Liver (tissue), 9 donors: ENCODE results near the gene SRRM1. TPM values are rescaled to one million over a fixed set of nuclear protein-coding genes. Genes with fewer than 3 reads are reported as not detected.

Experiments used
- DNase-seq: peaks from one replicate; pipeline ENCODE4 v3.0.0-alpha.2; 2017; ENCODE audit warnings: low spot score
- H3K27ac ChIP-seq, 2 donors: one replicate each; pipeline ENCODE4 v1.7.0; 2013; ENCODE audit warnings: inconsistent platforms in 2 of 2, low read length in 2 of 2, control low read depth in 1 of 2, low read depth in 1 of 2, mild to moderate bottlenecking in 1 of 2
- H3K27me3 ChIP-seq, 4 donors: one replicate each; pipeline versions ENCODE4 v1.6.1 to v1.7.0; 2013; ENCODE audit warnings: low read length in 3 of 4, inconsistent platforms in 1 of 4, mild to moderate bottlenecking in 1 of 4, moderate library complexity in 1 of 4; ENCODE audit not compliant: control insufficient read depth in 4 of 4, insufficient read depth in 4 of 4
- H3K36me3 ChIP-seq, 4 donors: one replicate each; pipeline versions ENCODE4 v1.6.1 to v1.7.0; 2013; ENCODE audit warnings: low read length in 3 of 4, mild to moderate bottlenecking in 3 of 4, low read depth in 1 of 4, moderate library complexity in 1 of 4; ENCODE audit not compliant: control insufficient read depth in 4 of 4, insufficient read depth in 3 of 4
- H3K4me1 ChIP-seq, 4 donors: one replicate each; pipeline versions ENCODE4 v1.6.1 to v1.7.0; 2013; ENCODE audit warnings: low read length in 3 of 4, mild to moderate bottlenecking in 3 of 4, moderate library complexity in 1 of 4; ENCODE audit not compliant: control insufficient read depth in 4 of 4, insufficient read depth in 4 of 4
- H3K4me3 ChIP-seq, 3 donors: one replicate each; pipeline versions ENCODE4 v1.6.1 to v1.7.0; 2013; ENCODE audit warnings: low read length in 3 of 3, control low read depth in 1 of 3, low read depth in 1 of 3, mild to moderate bottlenecking in 1 of 3
- H3K9ac ChIP-seq, 2 donors: one replicate each; pipeline ENCODE4 v1.7.0; 2013; ENCODE audit warnings: low read length in 2 of 2, mild to moderate bottlenecking in 2 of 2, moderate library complexity in 2 of 2, control low read depth in 1 of 2, low read depth in 1 of 2
- H3K9me3 ChIP-seq, 4 donors: one replicate each; pipeline versions ENCODE4 v1.6.1 to v1.7.0; 2013; ENCODE audit warnings: low read length in 3 of 4; ENCODE audit not compliant: control insufficient read depth in 4 of 4
- ATF3 ChIP-seq: IDR thresholded peaks from 2 replicates; pipeline ENCODE4 v1.6.1; 2016; ENCODE audit warnings: antibody characterized with exemption
- CTCF ChIP-seq: fragments of 150-350 bp; IDR thresholded peaks from 2 replicates; pipeline ENCODE4 v1.5.1; 2017; ENCODE audit warnings: improper control_type of control experiment, low read depth, low read length; ENCODE audit not compliant: missing input control
- EGR1 ChIP-seq, 2 donors: IDR thresholded peaks; 2 replicates each; pipeline ENCODE4 v1.6.1; 2016 to 2018; ENCODE audit warnings: antibody characterized with exemption in 2 of 2, low read depth in 2 of 2
- FOXA1 ChIP-seq: IDR thresholded peaks from 2 replicates; pipeline ENCODE4 v1.6.1; 2016; ENCODE audit warnings: antibody characterized with exemption
- FOXA2 ChIP-seq: IDR thresholded peaks from 2 replicates; pipeline ENCODE4 v1.6.1; 2016; ENCODE audit warnings: antibody characterized with exemption
- GABPA ChIP-seq, 2 donors: IDR thresholded peaks in 1 of 2; conservative IDR thresholded peaks in 1 of 2; 2 replicates each; pipeline ENCODE4 v1.6.1; 2016; ENCODE audit warnings: antibody characterized with exemption in 2 of 2, mild to moderate bottlenecking in 1 of 2, moderate library complexity in 1 of 2
- HNF4A ChIP-seq, 2 donors: conservative IDR thresholded peaks; 2 replicates each; pipeline ENCODE4 v1.6.1; 2016; ENCODE audit warnings: antibody characterized with exemption in 2 of 2, mild to moderate bottlenecking in 2 of 2
- HNF4G ChIP-seq: IDR thresholded peaks from 2 replicates; pipeline ENCODE4 v1.6.1; 2016; ENCODE audit warnings: antibody characterized with exemption
- JUND ChIP-seq, 2 donors: IDR thresholded peaks; 2 replicates each; pipeline ENCODE4 v1.6.1; 2016; ENCODE audit warnings: antibody characterized with exemption in 2 of 2
- MAX ChIP-seq: IDR thresholded peaks from 2 replicates; pipeline ENCODE4 v1.6.1; 2016; ENCODE audit warnings: antibody characterized with exemption
- NR2F2 ChIP-seq: IDR thresholded peaks from 2 replicates; pipeline ENCODE4 v1.6.1; 2016; ENCODE audit warnings: antibody characterized with exemption
- RAD21 ChIP-seq, 2 donors: IDR thresholded peaks; 2 replicates each; pipeline ENCODE4 v1.6.1; 2016; ENCODE audit warnings: antibody characterized with exemption in 2 of 2, mild to moderate bottlenecking in 2 of 2
- REST ChIP-seq: IDR thresholded peaks from 2 replicates; pipeline ENCODE4 v1.6.1; 2016; ENCODE audit warnings: antibody characterized with exemption, mild to moderate bottlenecking
- RXRA ChIP-seq, 2 donors: IDR thresholded peaks; 2 replicates each; pipeline ENCODE4 v1.6.1; 2017 to 2018; ENCODE audit warnings: antibody characterized with exemption in 2 of 2, mild to moderate bottlenecking in 1 of 2
- SP1 ChIP-seq: IDR thresholded peaks from 2 replicates; pipeline ENCODE4 v1.6.1; 2018; ENCODE audit warnings: antibody characterized with exemption, mild to moderate bottlenecking
- TAF1 ChIP-seq: conservative IDR thresholded peaks from 2 replicates; pipeline ENCODE4 v1.6.1; 2016; ENCODE audit warnings: antibody characterized with exemption, mild to moderate bottlenecking
- YY1 ChIP-seq: IDR thresholded peaks from 2 replicates; pipeline ENCODE4 v1.6.1; 2016; ENCODE audit warnings: antibody characterized with exemption, mild to moderate bottlenecking
- ZBTB33 ChIP-seq: IDR thresholded peaks from 2 replicates; pipeline ENCODE4 v1.6.1; 2016; ENCODE audit warnings: antibody characterized with exemption
- WGBS: extraction: QIAGEN DNeasy Blood & Tissue Kit; methylation state at CpG from one replicate; pipeline ENCODE4 v1.1.7; 2013; 5-methylcytosine and 5-hydroxymethylcytosine counted together
- polyA plus RNA-seq, 2 donors: library from polyadenylated mRNA; stranded (reverse) in 1 of 2; unstranded in 1 of 2; fragments of 200-250 nt in 1 of 2; fragments of >200 nt in 1 of 2; fragmentation: Nextera tagmentation in 1 of 2; extraction: Ambion mirVana in 1 of 2; gene quantifications; one replicate each; pipeline versions ENCODE4 v1.2.1 to v1.2.3, GENCODE V29; 2013 to 2015
- total RNA-seq, 2 donors: library from RNA; depleted of rRNA; stranded (reverse); fragments of >200 nt; gene quantifications; one replicate each; pipeline ENCODE4 v1.2.3, GENCODE V29; 2014
- donor health status: healthy.
- donor health status: healthy.
- donor health status: healthy.
- donor health status: healthy.
- donor health status: healthy.

The SRRM1 gene
- total RNA-seq (10 to 100 TPM; 20.3 to 42.8 TPM), polyA plus RNA-seq (10 to 100 TPM; 18.4 to 66.0 TPM)

GRCh38 chr1:24642481-24643362 lies at the start of gene SRRM1:
SRRM1 (plus strand) TSS chr1:24643302; CDS start chr1:24643327, 25 bp downstream.
- peak within 1 kb of the TSS; percentile 90 to 99 (median 96) for H3K4me3 ChIP-seq
- WGBS, result under 1% methylated on average over 95 of the region's 95 CpGs
- DNase-seq, result peak; percentile 96
- H3K4me1 ChIP-seq, result peaks cover 8 to 28% (median 26%) of the 10 kb centered on the region in 4 donors
- H3K9me3 ChIP-seq, result no peaks in the 10 kb centered on the region
- H3K27me3 ChIP-seq, result no peaks in the 10 kb centered on the region
- H3K9ac ChIP-seq, result peak within 1 kb of the TSS; percentile 97 to 99
- TF ChIP-seq EGR1 (IDR thresholded peaks at IDR 0.05; ENCODE audit: low read depth in 2 of 2), result peak; percentile 95 to 98
- peak; percentile 63 to 64 for TF ChIP-seq RXRA (IDR thresholded peaks at IDR 0.05)
- peak; percentile 42 for TF ChIP-seq NR2F2
- peak; percentile 95 for TF ChIP-seq ZBTB33
- TF ChIP-seq TAF1, result peak; percentile 90
- peak; percentile 9 for TF ChIP-seq CTCF
- peak; percentile 22 for TF ChIP-seq FOXA2
- TF ChIP-seq GABPA (IDR thresholded peaks at IDR 0.05 in 1 of 2, conservative IDR thresholded peaks at IDR 0.05 in 1 of 2), result peak in 1 of 2 donors; percentile 4
- peak; percentile 90 for TF ChIP-seq REST
- peak in 1 of 2 donors; percentile 35 for TF ChIP-seq HNF4A (conservative IDR thresholded peaks at IDR 0.05)
- peak; percentile 7 for TF ChIP-seq HNF4G
- TF ChIP-seq ATF3, result no peak
- peak in 1 of 2 donors; percentile 18 for TF ChIP-seq RAD21 (IDR thresholded peaks at IDR 0.05)
- peak; percentile 91 for TF ChIP-seq SP1
- peak; percentile 88 for TF ChIP-seq MAX
- TF ChIP-seq YY1, result peak; percentile 95
- peak; percentile 69 for TF ChIP-seq FOXA1
- peak; percentile 28 to 39 for TF ChIP-seq JUND (IDR thresholded peaks at IDR 0.05)
- peak within 1 kb of the TSS; percentile 97 to 100 for H3K27ac ChIP-seq
- peaks cover 1 to 18% (median 11%) of the 10 kb centered on the region in 4 donors for H3K36me3 ChIP-seq
